Thyroid gland (tissue), 4 donors: ENCODE results near the gene KLHL21. TPM values are rescaled to one million over a fixed set of nuclear protein-coding genes. Genes with fewer than 3 reads are reported as not detected.
"Not testable (repeated sequence)": the region's sequence is repeated elsewhere in the genome, so short reads cannot be mapped to it uniquely, and the experiment has no call there.

ENCODE experiments used
- DNase-seq, 2 donors: peaks; one replicate each; pipeline ENCODE4 v3.0.0-alpha.2; 2019
- H3K27ac ChIP-seq, 3 donors: fragments of 200-600 bp; sonication (generic); 1 replicate in 2 of 3; 2 replicates in 1 of 3; pipeline ENCODE4 v1.5.1; 2016 to 2019; ENCODE audit warnings: mild to moderate bottlenecking in 1 of 3, moderate library complexity in 1 of 3
- H3K27me3 ChIP-seq: fragments of 200-600 bp; sonication (generic); one replicate; pipeline ENCODE4 v1.5.1; 2019
- H3K36me3 ChIP-seq, 2 donors: fragments of 200-600 bp; sonication (generic); one replicate each; pipeline ENCODE4 v1.5.1; 2016 to 2019
- H3K4me1 ChIP-seq, 2 donors: fragments of 200-600 bp; sonication (generic); one replicate each; pipeline ENCODE4 v1.5.1; 2017 to 2019
- H3K4me3 ChIP-seq, 3 donors: fragments of 200-600 bp; sonication (generic); replicated peaks in 1 of 3; 1 replicate in 2 of 3; 2 replicates in 1 of 3; pipeline ENCODE4 v1.5.1; 2016; ENCODE audit warnings: mild to moderate bottlenecking in 1 of 3
- H3K9me3 ChIP-seq: fragments of 200-600 bp; sonication (generic); one replicate; pipeline ENCODE4 v1.5.1; 2017
- CTCF ChIP-seq, 6 experiments: fragments of 200-600 bp in 3 of 6; fragments of 450-650 bp in 3 of 6; sonication (generic) in 3 of 6; IDR thresholded peaks; one replicate each; pipeline ENCODE4 v1.5.1; 2016 to 2019; ENCODE audit warnings: antibody characterized with exemption in 6 of 6, mild to moderate bottlenecking in 2 of 6, inconsistent platforms in 1 of 6, moderate library complexity in 1 of 6
- POLR2A ChIP-seq, 2 donors: fragments of 450-650 bp; IDR thresholded peaks; one replicate each; pipeline ENCODE4 v1.6.1; 2017; ENCODE audit warnings: antibody characterized with exemption in 2 of 2, mild to moderate bottlenecking in 2 of 2, moderate library complexity in 1 of 2
- WGBS, 2 donors: methylation state at CpG; one replicate each; pipeline ENCODE4 v1.1.5; 2017; 5-methylcytosine and 5-hydroxymethylcytosine counted together
- intact Hi-C: fragments of 100-400 bp; cut with DNase I; formaldehyde crosslinking; loops from one replicate; pipeline ENCODE4 v1.15.1; 2023
- total RNA-seq, 4 donors: library from RNA; depleted of rRNA; stranded (reverse); fragments of >200 nt; gene quantifications; one replicate each; pipeline ENCODE4 v1.2.3, GENCODE V29; 2016

The KLHL21 gene
- total RNA-seq, 4 donors from 2014 or later = 34.9 to 68.4 (median 44.6) TPM

GRCh38 chr1:6645018-6645417, 42.3 kb upstream of the KLHL21 start:
- H3K36me3 ChIP-seq = peaks cover 0 to 3% of the 10 kb centered on the region in 2 donors
- TF ChIP-seq POLR2A (IDR thresholded peaks at IDR 0.05) (no peak), CTCF (IDR thresholded peaks at IDR 0.05) (no peak)

GRCh38 chr1:6640867-6641266, 38.2 kb upstream of the KLHL21 start:
- WGBS, 2 donors = 92 to 94% methylated on average over 3 of the region's 3 CpGs
- H3K27me3 ChIP-seq, DNase-seq, H3K9me3 ChIP-seq, intact Hi-C loops, H3K4me3 ChIP-seq, H3K4me1 ChIP-seq, H3K27ac ChIP-seq: not testable (repeated sequence)
- peaks cover 12 to 16% of the 10 kb centered on the region in 2 donors for H3K36me3 ChIP-seq

More at GRCh38 chr1:6645018-6645417, 42.3 kb upstream of the KLHL21 start:
- Histone ChIP-seq H3K27ac (no peak overlapping the region), H3K9me3 (no peaks in the 10 kb centered on the region), H3K4me3 (no peak overlapping the region), H3K4me1 (no peaks in the 10 kb centered on the region), H3K27me3 (no peaks in the 10 kb centered on the region)
- DNase-seq = no peak
- intact Hi-C loops = loop anchor here (5.0 kb wide), 1 partner anchor 158 kb away; no protein-coding TSS in a partner anchor
- 93 to 95% methylated on average over 7 of the region's 7 CpGs for WGBS, 2 donors

- intact Hi-C loops = no loop called here
- Histone ChIP-seq H3K36me3 (peaks cover 23 to 28% of the 10 kb centered on the region in 2 donors), H3K4me3 (no peak overlapping the region), H3K27ac (peak overlapping the region in 1 of 3 donors; percentile 36), H3K4me1 (peaks cover 2 to 9% of the 10 kb centered on the region in 2 donors), H3K27me3 (no peaks in the 10 kb centered on the region), H3K9me3 (no peaks in the 10 kb centered on the region)
- DNase-seq = peak; percentile 32 to 35
- WGBS, 2 donors = 78 to 81% methylated on average over 18 of the region's 18 CpGs
- no peak for TF ChIP-seq CTCF (IDR thresholded peaks at IDR 0.05)
- no peak for TF ChIP-seq POLR2A (IDR thresholded peaks at IDR 0.05)
Observed at GRCh38 chr1:6638226-6638625, 35.6 kb upstream of the KLHL21 start.

- Histone ChIP-seq H3K4me3 (no peak overlapping the region), H3K4me1 (peaks cover 2 to 9% of the 10 kb centered on the region in 2 donors), H3K27ac (peak overlapping the region in 1 of 3 donors; percentile 51), H3K9me3 (no peaks in the 10 kb centered on the region), H3K36me3 (peaks cover 28 to 32% of the 10 kb centered on the region in 2 donors), H3K27me3 (no peaks in the 10 kb centered on the region)
- WGBS, 2 donors = 83 to 91% methylated on average over 9 of the region's 9 CpGs
- intact Hi-C loops = no loop called here
- TF ChIP-seq POLR2A (IDR thresholded peaks at IDR 0.05) (no peak), CTCF (IDR thresholded peaks at IDR 0.05) (no peak)
- DNase-seq = no peak
Observed at GRCh38 chr1:6637770-6638169, 35.1 kb upstream of the KLHL21 start.

GRCh38 chr1:6636778-6637177, 34.1 kb upstream of the KLHL21 start:
- H3K4me3 ChIP-seq, intact Hi-C loops, DNase-seq, H3K27me3 ChIP-seq, H3K9me3 ChIP-seq, H3K4me1 ChIP-seq: not testable (repeated sequence)
- 96 to 98% methylated on average over 6 of the region's 6 CpGs for WGBS, 2 donors
- H3K27ac ChIP-seq = peak overlapping the region in 2 of 3 donors; percentile 39 to 51
- peaks cover 38% of the 10 kb centered on the region in 2 donors for H3K36me3 ChIP-seq

GRCh38 chr1:6635910-6636760, 33.5 kb upstream of the KLHL21 start:
- Histone ChIP-seq H3K4me3 (no peak overlapping the region), H3K27ac (peak overlapping the region in 2 of 3 donors; percentile 39 to 51), H3K27me3 (no peaks in the 10 kb centered on the region), H3K4me1 (peaks cover 2 to 9% of the 10 kb centered on the region in 2 donors), H3K36me3 (peaks cover 38% of the 10 kb centered on the region in 2 donors), H3K9me3 (no peaks in the 10 kb centered on the region)
- WGBS, 2 donors = 82 to 86% methylated on average over 16 of the region's 16 CpGs
- intact Hi-C loops = no loop called here
- TF ChIP-seq CTCF (IDR thresholded peaks at IDR 0.05) = no peak
- peak in 1 of 2 donors; percentile 16 for TF ChIP-seq POLR2A (IDR thresholded peaks at IDR 0.05)
- DNase-seq = peak; percentile 18 to 31
